Transverse colon (tissue), 4 donors: ENCODE measurements around the gene GRIFIN. TPM values are rescaled to one million over a fixed set of nuclear protein-coding genes. Genes with fewer than 3 reads are reported as not detected.

Source experiments
- DNase-seq: peaks from one replicate; pipeline ENCODE4 v3.0.0-alpha.2; 2019
- H3K27ac ChIP-seq, 4 donors: fragments of 200-600 bp; sonication (generic); 2 replicates each; pipeline ENCODE4 v1.5.1; 2016 to 2018; ENCODE audit warnings: inconsistent platforms in 4 of 4
- H3K27me3 ChIP-seq: fragments of 200-600 bp; sonication (generic); 2 replicates; pipeline ENCODE4 v1.5.1; 2017; ENCODE audit warnings: inconsistent platforms
- H3K36me3 ChIP-seq, 4 donors: fragments of 200-600 bp; sonication (generic); 2 replicates each; pipeline ENCODE4 v1.5.1; 2017 to 2019; ENCODE audit warnings: inconsistent platforms in 4 of 4
- H3K4me1 ChIP-seq, 4 donors: fragments of 200-600 bp; sonication (generic); 2 replicates each; pipeline ENCODE4 v1.5.1; 2017 to 2020; ENCODE audit warnings: inconsistent platforms in 4 of 4
- H3K4me3 ChIP-seq, 4 donors: fragments of 200-600 bp; sonication (generic); 1 replicate in 1 of 4; 2 replicates in 3 of 4; pipeline versions ENCODE4 v1.5.1 to v1.6.1; 2017 to 2019; ENCODE audit warnings: inconsistent platforms in 4 of 4
- H3K9me3 ChIP-seq, 2 donors: fragments of 200-600 bp; sonication (generic); 2 replicates each; pipeline ENCODE4 v1.5.1; 2017 to 2019; ENCODE audit warnings: inconsistent platforms in 2 of 2
- CTCF ChIP-seq, 5 experiments: fragments of 200-600 bp in 3 of 5; fragments of 450-650 bp in 2 of 5; sonication (generic) in 3 of 5; IDR thresholded peaks; 1 replicate in 2 of 5; 2 replicates in 3 of 5; pipeline ENCODE4 v1.5.1; 2016 to 2017; ENCODE audit warnings: antibody characterized with exemption in 5 of 5, inconsistent platforms in 3 of 5, mild to moderate bottlenecking in 2 of 5, moderate library complexity in 1 of 5
- EP300 ChIP-seq: sonication (generic); formaldehyde crosslinking; IDR thresholded peaks from one replicate; pipeline ENCODE4 v1.6.1; 2017; ENCODE audit warnings: antibody characterized with exemption, low read depth
- POLR2A ChIP-seq: fragments of 450-650 bp; IDR thresholded peaks from one replicate; pipeline ENCODE4 v1.6.1; 2016; ENCODE audit warnings: antibody characterized with exemption, mild to moderate bottlenecking, moderate library complexity
- POLR2AphosphoS5 ChIP-seq, 3 donors: sonication (generic); formaldehyde crosslinking; IDR thresholded peaks; one replicate each; pipeline ENCODE4 v1.6.1; 2016; ENCODE audit warnings: antibody characterized with exemption in 3 of 3
- WGBS, 2 donors: methylation state at CpG; one replicate each; pipeline ENCODE4 v1.1.5; 2018; ENCODE audit warnings: low coverage in 1 of 2; 5-methylcytosine and 5-hydroxymethylcytosine counted together
- in situ Hi-C, 4 donors: fragments of 200-750 bp; cut with MboI; loops; one replicate each; pipeline versions ENCODE4 v1.15.0 to v1.15.1; 2017; ENCODE audit warnings: low sequenced_read_pairs in 3 of 4, low pct_ligation_motif_present in 1 of 4, low pct_unique_long_range_greater_than_20kb in 1 of 4
- intact Hi-C: fragments of 100-400 bp; cut with DNase I; formaldehyde crosslinking; loops from one replicate; pipeline ENCODE4 v1.15.1; 2023; ENCODE audit warnings: low total_unique reads
- total RNA-seq, 4 donors: library from RNA; depleted of rRNA; stranded (reverse); fragments of >200 nt; gene quantifications; one replicate each; pipeline ENCODE4 v1.1.0, GENCODE V29; 2016

The GRIFIN gene
- total RNA-seq, 4 donors from 2014 or later, result not detected

- H3K4me1 ChIP-seq, result peaks cover 15 to 37% (median 28%) of the 10 kb centered on the region in 4 donors
- H3K27ac ChIP-seq, result peak overlapping the region; percentile 20 to 65 (median 42)
- H3K4me3 ChIP-seq, result no peak overlapping the region
- no peaks in the 10 kb centered on the region for H3K9me3 ChIP-seq
- H3K27me3 ChIP-seq, result no peaks in the 10 kb centered on the region
- TF ChIP-seq EP300 (no peak), POLR2A (no peak), CTCF (IDR thresholded peaks at IDR 0.05) (no peak), POLR2AphosphoS5 (IDR thresholded peaks at IDR 0.05) (no peak)
- WGBS, 2 donors, result 62% methylated on average over 43 of the region's 43 CpGs; no CpG with 5 or more reads in 1 of the 2 donors
- no peaks in the 10 kb centered on the region for H3K36me3 ChIP-seq
- in situ Hi-C loops (no loop called here), intact Hi-C loops (no loop called here)
- peak; percentile 71 for DNase-seq
These were observed 32.4 kb upstream of the GRIFIN start for GRCh38 chr7:2508327-2509215.

GRCh38 chr7:2507917-2508306 lies 31.7 kb upstream of the GRIFIN start:
- Histone ChIP-seq H3K4me1 (peaks cover 15 to 37% (median 28%) of the 10 kb centered on the region in 4 donors), H3K36me3 (no peaks in the 10 kb centered on the region), H3K4me3 (no peak overlapping the region), H3K27ac (peak overlapping the region in 3 of 4 donors; percentile 41 to 65 (median 44)), H3K9me3 (no peaks in the 10 kb centered on the region), H3K27me3 (no peaks in the 10 kb centered on the region)
- DNase-seq, result no peak
- in situ Hi-C loops (no loop called here), intact Hi-C loops (no loop called here)
- TF ChIP-seq POLR2AphosphoS5 (IDR thresholded peaks at IDR 0.05), result no peak
- TF ChIP-seq POLR2A, result no peak
- TF ChIP-seq CTCF (IDR thresholded peaks at IDR 0.05), result no peak
- TF ChIP-seq EP300, result no peak
- 95% methylated on average over 6 of the region's 6 CpGs; no CpG with 5 or more reads in 1 of the 2 donors for WGBS, 2 donors

- in situ Hi-C loops, result no loop called here
- no peaks in the 10 kb centered on the region for H3K36me3 ChIP-seq
- intact Hi-C loops, result no loop called here
- H3K4me1 ChIP-seq, result peaks cover 12 to 32% (median 23%) of the 10 kb centered on the region in 4 donors
- no peak for DNase-seq
- H3K27ac ChIP-seq, result no peak overlapping the region
- H3K27me3 ChIP-seq, result no peaks in the 10 kb centered on the region
- 84% methylated on average over 23 of the region's 26 CpGs; no CpG with 5 or more reads in 1 of the 2 donors for WGBS, 2 donors
- no peaks in the 10 kb centered on the region for H3K9me3 ChIP-seq
- H3K4me3 ChIP-seq, result no peak overlapping the region
- TF ChIP-seq EP300 (no peak), CTCF (IDR thresholded peaks at IDR 0.05) (no peak), POLR2AphosphoS5 (IDR thresholded peaks at IDR 0.05) (no peak), POLR2A (no peak)
These were observed 31.2 kb upstream of the GRIFIN start for GRCh38 chr7:2507208-2507916.

GRCh38 chr7:2505401-2505800 lies 29.2 kb upstream of the GRIFIN start:
- Histone ChIP-seq H3K27me3 (no peaks in the 10 kb centered on the region), H3K27ac (no peak overlapping the region), H3K4me3 (no peak overlapping the region), H3K4me1 (peaks cover 0 to 14% (median 3%) of the 10 kb centered on the region in 4 donors), H3K36me3 (no peaks in the 10 kb centered on the region), H3K9me3 (no peaks in the 10 kb centered on the region)
- no peak for DNase-seq
- TF ChIP-seq POLR2AphosphoS5 (IDR thresholded peaks at IDR 0.05) (no peak), EP300 (no peak), POLR2A (no peak), CTCF (IDR thresholded peaks at IDR 0.05) (no peak)
- intact Hi-C loops (no loop called here), in situ Hi-C loops (no loop called here)
- WGBS, 2 donors, result 93% methylated on average over 14 of the region's 14 CpGs; no CpG with 5 or more reads in 1 of the 2 donors
